Neuronal stem cell (in vitro differentiated cells): Measurements from ENCODE around the gene OR7A10.

Experiments used
- DNase-seq: peaks from one replicate; pipeline ENCODE4 v3.0.0-alpha.2; 2013; ENCODE audit warnings: low spot score
- H2AFZ ChIP-seq: one replicate; pipeline ENCODE4 v1.6.1; 2013; ENCODE audit warnings: mild to moderate bottlenecking, low read length, inconsistent platforms
- H2AK5ac ChIP-seq: 2 replicates; pipeline ENCODE4 v1.6.1; 2013; ENCODE audit warnings: low read depth, mild to moderate bottlenecking, inconsistent platforms, low read length, moderate library complexity, mixed read lengths
- H2BK120ac ChIP-seq: 2 replicates; pipeline ENCODE4 v1.6.1; 2013; ENCODE audit warnings: low read depth, mild to moderate bottlenecking, inconsistent platforms, low read length, moderate library complexity, mixed read lengths
- H2BK12ac ChIP-seq: one replicate; pipeline ENCODE4 v1.6.1; 2013; ENCODE audit warnings: low read length, inconsistent platforms
- H2BK15ac ChIP-seq: 2 replicates; pipeline ENCODE4 v1.6.1; 2013; ENCODE audit warnings: mild to moderate bottlenecking, low read length, inconsistent platforms, mixed read lengths
- H2BK5ac ChIP-seq: one replicate; pipeline ENCODE4 v1.6.1; 2013; ENCODE audit warnings: inconsistent platforms, mild to moderate bottlenecking, low read length, moderate library complexity
- H3K14ac ChIP-seq: one replicate; pipeline ENCODE4 v1.6.1; 2013; ENCODE audit warnings: low read length, inconsistent platforms
- H3K18ac ChIP-seq: 2 replicates; pipeline ENCODE4 v1.6.1; 2013; ENCODE audit warnings: low read length, inconsistent platforms
- H3K23ac ChIP-seq: 2 replicates; pipeline ENCODE4 v1.6.1; 2013; ENCODE audit warnings: low read depth, mild to moderate bottlenecking, mixed read lengths, low read length, inconsistent platforms; ENCODE audit not compliant: poor library complexity
- H3K27ac ChIP-seq: replicated peaks from 3 replicates; pipeline ENCODE4 v1.5.1; 2013; ENCODE audit warnings: low read length, inconsistent platforms
- H3K27me3 ChIP-seq, 3 experiments: 2 replicates each; pipeline ENCODE4 v1.6.1; 2013; ENCODE audit warnings: low read length in 3 of 3, mild to moderate bottlenecking in 2 of 3, inconsistent platforms in 1 of 3, low read depth in 1 of 3, mixed read lengths in 1 of 3, moderate library complexity in 1 of 3; ENCODE audit not compliant: control insufficient read depth in 3 of 3, insufficient read depth in 3 of 3
- H3K36me3 ChIP-seq, 2 donors: replicated peaks in 1 of 2; 2 replicates each; pipeline ENCODE4 v1.6.1; 2013; ENCODE audit warnings: low read length in 2 of 2; ENCODE audit not compliant: control insufficient read depth in 2 of 2, insufficient read depth in 2 of 2
- H3K4ac ChIP-seq: 2 replicates; pipeline ENCODE4 v1.6.1; 2013; ENCODE audit warnings: inconsistent platforms, mild to moderate bottlenecking, low read length, moderate library complexity
- H3K4me1 ChIP-seq, 2 donors: 1 replicate in 1 of 2; 2 replicates in 1 of 2; pipeline ENCODE4 v1.6.1; 2013; ENCODE audit warnings: low read length in 2 of 2, low read depth in 1 of 2; ENCODE audit not compliant: control insufficient read depth in 2 of 2, insufficient read depth in 1 of 2
- H3K4me2 ChIP-seq: one replicate; pipeline ENCODE4 v1.6.1; 2013; ENCODE audit warnings: mild to moderate bottlenecking, low read length, inconsistent platforms; ENCODE audit not compliant: insufficient read depth, poor library complexity, severe bottlenecking
- H3K4me3 ChIP-seq, 2 donors: 2 replicates each; pipeline ENCODE4 v1.5.1; 2013; ENCODE audit warnings: low read length in 2 of 2, mild to moderate bottlenecking in 2 of 2, inconsistent platforms in 1 of 2, moderate library complexity in 1 of 2
- H3K79me1 ChIP-seq: one replicate; pipeline ENCODE4 v1.6.1; 2013; ENCODE audit warnings: low read depth, mild to moderate bottlenecking, inconsistent platforms, low read length, moderate library complexity
- H3K9ac ChIP-seq: one replicate; pipeline ENCODE4 v1.6.1; 2013; ENCODE audit warnings: mild to moderate bottlenecking, low read depth, low read length, inconsistent platforms; ENCODE audit not compliant: poor library complexity
- H3K9me3 ChIP-seq, 2 donors: replicated peaks in 1 of 2; 2 replicates each; pipeline versions ENCODE3 to v1.6.1; 2013; ENCODE audit warnings: low read length in 2 of 2, mild to moderate bottlenecking in 2 of 2, inconsistent platforms in 1 of 2, low read depth in 1 of 2, mixed read lengths in 1 of 2, moderate library complexity in 1 of 2; ENCODE audit not compliant: control insufficient read depth in 2 of 2, insufficient read depth in 1 of 2
- H4K8ac ChIP-seq: one replicate; pipeline ENCODE4 v1.6.1; 2013; ENCODE audit warnings: low read depth, mild to moderate bottlenecking, inconsistent platforms, low read length, moderate library complexity
- H4K91ac ChIP-seq: one replicate; pipeline ENCODE4 v1.6.1; 2013; ENCODE audit warnings: low read length, low read depth, mild to moderate bottlenecking, inconsistent platforms; ENCODE audit not compliant: poor library complexity
- WGBS, 2 donors: extraction: QIAGEN DNeasy Blood & Tissue Kit; methylation state at CpG; one replicate each; pipeline ENCODE4 v1.1.7; 2013; ENCODE audit warnings: missing lambda C conversion rate in 2 of 2, mixed read lengths in 1 of 2; ENCODE audit not compliant: insufficient read length in 2 of 2, insufficient replicate concordance in 1 of 2; ENCODE audit errors: extremely low coverage in 2 of 2; 5-methylcytosine and 5-hydroxymethylcytosine counted together

Gene OR7A10

DNA sequence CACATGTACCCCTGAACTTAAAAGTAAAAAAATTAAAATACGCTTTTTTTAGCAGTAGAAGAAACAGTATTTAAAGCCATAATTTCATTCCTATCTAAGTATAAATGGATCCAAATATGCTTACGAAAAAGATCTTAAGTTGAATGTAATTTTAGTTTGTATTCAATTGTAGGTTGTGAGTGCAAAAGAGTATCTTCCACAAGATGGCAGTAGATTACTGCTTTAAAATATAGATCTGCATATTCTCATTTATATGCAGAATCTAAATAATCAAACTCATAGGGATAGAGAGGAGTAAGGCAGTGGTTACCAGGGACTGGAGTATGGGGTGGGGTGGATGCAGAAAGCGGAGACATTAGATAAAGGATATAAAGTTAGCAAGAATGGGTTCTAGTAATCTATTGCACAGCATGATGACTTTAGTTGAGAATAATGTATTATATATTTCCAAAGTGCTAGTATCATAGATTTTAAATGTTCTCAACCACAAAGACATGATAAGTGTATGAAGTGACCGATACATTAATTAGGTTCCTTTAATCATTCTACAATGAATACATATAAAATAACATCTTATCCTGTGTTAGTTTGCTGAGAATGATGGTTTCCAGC is 23.0 kb upstream of the OR7A10 start:
- Histone ChIP-seq H2BK5ac (no peak overlapping the region), H3K79me1 (no peaks in the 10 kb centered on the region), H2BK15ac (no peak overlapping the region), H2BK120ac (no peak overlapping the region), H2BK12ac (no peak overlapping the region), H2AFZ (no peak overlapping the region), H3K23ac (no peak overlapping the region), H3K27me3 (no peaks in the 10 kb centered on the region), H3K4me3 (no peak overlapping the region), H3K36me3 (no peaks in the 10 kb centered on the region), H3K4me2 (no peak overlapping the region), H3K4ac (no peak overlapping the region), H3K9ac (no peak overlapping the region), H3K4me1 (no peaks in the 10 kb centered on the region), H3K18ac (no peak overlapping the region), H2AK5ac (no peak overlapping the region), H3K9me3 (peaks cover 0 to 7% of the 10 kb centered on the region in 2 donors), H4K8ac (no peak overlapping the region), H3K14ac (no peak overlapping the region), H4K91ac (no peak overlapping the region), H3K27ac (no peak overlapping the region)
- no CpG with 5 or more reads among the region's 4 CpGs for WGBS, 2 donors
- no peak for DNase-seq

DNA sequence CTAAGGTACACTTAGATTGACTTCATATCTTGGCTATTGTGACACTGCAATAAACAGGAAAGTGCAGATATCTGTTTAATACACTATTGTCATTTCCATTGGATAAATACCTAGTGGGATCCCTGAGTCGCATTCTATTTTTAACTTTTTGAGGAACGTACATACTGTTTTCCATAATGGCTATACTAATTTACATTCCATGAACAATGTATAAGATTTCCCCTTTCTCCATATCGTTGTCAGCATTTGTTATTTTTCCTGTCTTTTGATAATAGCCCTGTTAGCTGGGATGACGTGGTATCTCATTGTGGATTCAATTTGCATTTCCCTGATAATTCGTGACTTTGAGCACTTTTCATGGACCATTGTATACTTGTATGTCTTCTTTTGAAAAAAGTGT is 19.8 kb upstream of the OR7A10 start:
- Histone ChIP-seq H3K36me3 (no peaks in the 10 kb centered on the region), H3K14ac (no peak overlapping the region), H3K79me1 (no peaks in the 10 kb centered on the region), H3K4me3 (no peak overlapping the region), H4K91ac (no peak overlapping the region), H3K27me3 (no peaks in the 10 kb centered on the region), H2AK5ac (no peak overlapping the region), H2BK120ac (no peak overlapping the region), H3K27ac (no peak overlapping the region), H2BK5ac (no peak overlapping the region), H3K4me2 (no peak overlapping the region), H2AFZ (no peak overlapping the region), H2BK15ac (no peak overlapping the region), H3K23ac (no peak overlapping the region), H3K4me1 (no peaks in the 10 kb centered on the region), H3K18ac (no peak overlapping the region), H3K9me3 (peaks cover 0 to 3% of the 10 kb centered on the region in 2 donors), H3K9ac (no peak overlapping the region), H4K8ac (no peak overlapping the region), H3K4ac (no peak overlapping the region), H2BK12ac (no peak overlapping the region)
- no peak for DNase-seq
- no CpG with 5 or more reads among the region's 5 CpGs for WGBS, 2 donors

- no peak for DNase-seq
- Histone ChIP-seq H3K14ac (no peak overlapping the region), H3K4me1 (no peaks in the 10 kb centered on the region), H2AK5ac (no peak overlapping the region), H3K4me3 (no peak overlapping the region), H4K8ac (no peak overlapping the region), H3K27me3 (no peaks in the 10 kb centered on the region), H3K36me3 (no peaks in the 10 kb centered on the region), H3K9me3 (peaks cover 0 to 2% of the 10 kb centered on the region in 2 donors), H3K4ac (no peak overlapping the region), H2BK120ac (no peak overlapping the region), H2AFZ (no peak overlapping the region), H3K4me2 (no peak overlapping the region), H3K79me1 (no peaks in the 10 kb centered on the region), H2BK5ac (no peak overlapping the region), H3K23ac (no peak overlapping the region), H3K9ac (no peak overlapping the region), H3K27ac (no peak overlapping the region), H2BK12ac (no peak overlapping the region), H3K18ac (no peak overlapping the region), H4K91ac (no peak overlapping the region), H2BK15ac (no peak overlapping the region)
- WGBS, 2 donors = no CpG with 5 or more reads among the region's 6 CpGs
Measured at GRCh38 chr19:14843578-14843977, 5.1 kb downstream of the OR7A10 start.

DNA sequence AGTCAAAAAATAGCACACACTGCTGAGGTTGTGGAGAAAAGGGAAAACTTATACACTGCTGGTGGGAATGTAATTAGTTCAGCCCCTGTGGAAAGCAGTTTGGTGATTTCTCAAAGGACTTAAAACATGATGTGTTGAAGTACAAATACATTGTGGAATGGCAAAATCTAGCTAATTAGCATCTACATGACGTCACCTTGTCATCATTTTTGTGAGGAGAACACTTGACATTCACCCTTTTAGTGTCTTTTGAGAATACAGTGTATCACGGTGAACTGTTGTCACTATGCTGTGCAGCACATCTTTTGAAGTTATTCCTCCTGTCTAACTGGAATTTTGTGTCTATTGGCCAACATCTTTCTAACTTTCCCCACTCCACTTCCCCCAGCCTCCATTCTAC is 5.6 kb downstream of the OR7A10 start:
- no peak overlapping the region for H3K4me3 ChIP-seq
- no peak overlapping the region for H2AFZ ChIP-seq
- H3K18ac ChIP-seq = no peak overlapping the region
- no peaks in the 10 kb centered on the region for H3K27me3 ChIP-seq
- no peak overlapping the region for H4K8ac ChIP-seq
- H3K79me1 ChIP-seq = no peaks in the 10 kb centered on the region
- no peak overlapping the region for H2BK12ac ChIP-seq
- no peak overlapping the region for H3K4me2 ChIP-seq
- peaks cover 0 to 2% of the 10 kb centered on the region in 2 donors for H3K9me3 ChIP-seq
- H3K4ac ChIP-seq = no peak overlapping the region
- no peak overlapping the region for H2AK5ac ChIP-seq
- H2BK120ac ChIP-seq = no peak overlapping the region
- H4K91ac ChIP-seq = no peak overlapping the region
- no peak for DNase-seq
- no CpG with 5 or more reads among the region's 2 CpGs for WGBS, 2 donors
- no peak overlapping the region for H3K27ac ChIP-seq
- H2BK15ac ChIP-seq = no peak overlapping the region
- no peaks in the 10 kb centered on the region for H3K4me1 ChIP-seq
- H3K14ac ChIP-seq = no peak overlapping the region
- no peak overlapping the region for H3K9ac ChIP-seq
- H3K36me3 ChIP-seq = no peaks in the 10 kb centered on the region
- H3K23ac ChIP-seq = no peak overlapping the region
- no peak overlapping the region for H2BK5ac ChIP-seq
